ENCODE measurements around the gene TSPEAR. TPM values are rescaled to one million over a fixed set of nuclear protein-coding genes. Genes with fewer than 3 reads are reported as not detected.

Gene TSPEAR
- total and polyA plus RNA-seq, 2 of the 13 experiments (the other 11 are each of a cell fraction or from before 2014, with no cell fraction given) = 0.07 to 0.32 TPM

DNA sequence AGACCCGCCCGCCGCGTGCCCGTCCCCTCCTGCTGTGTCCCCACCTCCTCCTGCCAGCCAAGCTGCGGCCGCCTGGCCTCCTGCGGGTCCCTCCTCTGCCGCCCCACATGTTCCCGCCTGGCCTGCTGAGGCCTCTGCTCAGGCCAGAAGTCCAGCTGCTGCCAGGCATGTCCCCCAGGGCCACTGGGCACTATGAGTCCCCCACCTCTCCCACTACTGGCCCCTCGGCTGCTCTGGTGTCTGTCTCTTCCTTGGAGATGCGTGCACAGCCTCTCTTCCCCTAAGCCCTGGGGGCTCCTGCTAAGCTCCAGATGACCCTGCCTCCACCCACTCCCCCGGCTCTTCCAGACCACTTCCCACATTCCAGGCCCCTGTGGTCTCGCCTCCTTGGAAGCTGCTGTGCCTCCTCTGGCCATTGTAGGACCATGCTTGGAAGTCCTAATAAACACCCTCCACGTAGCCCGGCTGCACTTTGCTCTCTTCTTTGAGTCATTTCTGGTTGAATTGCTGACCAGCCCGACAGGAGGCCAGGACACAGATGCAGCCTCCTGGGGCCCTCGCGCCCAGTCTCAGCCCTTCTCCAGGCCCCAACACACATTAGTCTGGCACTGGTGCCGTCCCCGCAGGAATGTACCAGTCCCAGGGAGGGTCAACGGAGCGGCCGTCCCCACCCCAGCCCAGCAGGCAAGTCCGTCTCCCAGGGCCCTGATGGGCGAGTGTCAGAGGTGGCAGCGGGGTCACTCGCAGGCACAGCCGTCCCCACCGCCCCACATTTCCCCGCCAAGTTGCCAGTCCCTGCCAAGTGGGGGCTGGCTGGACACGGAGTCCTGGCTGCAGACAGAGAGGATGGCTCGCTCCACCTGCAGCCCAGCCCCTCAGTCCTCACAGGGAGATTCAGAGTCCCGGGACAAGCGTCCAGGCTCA, 13.3 kb downstream of the TSPEAR start (continued):
- TF ChIP-seq, protein P1, sequence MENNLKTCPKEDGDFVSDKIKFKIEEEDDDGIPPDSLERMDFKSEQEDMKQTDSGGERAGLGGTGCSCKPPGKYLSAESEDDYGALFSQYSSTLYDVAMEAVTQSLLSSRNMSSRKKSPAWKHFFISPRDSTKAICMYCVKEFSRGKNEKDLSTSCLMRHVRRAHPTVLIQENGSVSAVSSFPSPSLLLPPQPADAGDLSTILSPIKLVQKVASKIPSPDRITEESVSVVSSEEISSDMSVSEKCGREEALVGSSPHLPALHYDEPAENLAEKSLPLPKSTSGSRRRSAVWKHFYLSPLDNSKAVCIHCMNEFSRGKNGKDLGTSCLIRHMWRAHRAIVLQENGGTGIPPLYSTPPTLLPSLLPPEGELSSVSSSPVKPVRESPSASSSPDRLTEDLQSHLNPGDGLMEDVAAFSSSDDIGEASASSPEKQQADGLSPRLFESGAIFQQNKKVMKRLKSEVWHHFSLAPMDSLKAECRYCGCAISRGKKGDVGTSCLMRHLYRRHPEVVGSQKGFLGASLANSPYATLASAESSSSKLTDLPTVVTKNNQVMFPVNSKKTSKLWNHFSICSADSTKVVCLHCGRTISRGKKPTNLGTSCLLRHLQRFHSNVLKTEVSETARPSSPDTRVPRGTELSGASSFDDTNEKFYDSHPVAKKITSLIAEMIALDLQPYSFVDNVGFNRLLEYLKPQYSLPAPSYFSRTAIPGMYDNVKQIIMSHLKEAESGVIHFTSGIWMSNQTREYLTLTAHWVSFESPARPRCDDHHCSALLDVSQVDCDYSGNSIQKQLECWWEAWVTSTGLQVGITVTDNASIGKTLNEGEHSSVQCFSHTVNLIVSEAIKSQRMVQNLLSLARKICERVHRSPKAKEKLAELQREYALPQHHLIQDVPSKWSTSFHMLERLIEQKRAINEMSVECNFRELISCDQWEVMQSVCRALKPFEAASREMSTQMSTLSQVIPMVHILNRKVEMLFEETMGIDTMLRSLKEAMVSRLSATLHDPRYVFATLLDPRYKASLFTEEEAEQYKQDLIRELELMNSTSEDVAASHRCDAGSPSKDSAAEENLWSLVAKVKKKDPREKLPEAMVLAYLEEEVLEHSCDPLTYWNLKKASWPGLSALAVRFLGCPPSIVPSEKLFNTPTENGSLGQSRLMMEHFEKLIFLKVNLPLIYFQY (CRISPR knock-in tag; IDR thresholded peaks at IDR 0.05; ENCODE audit: borderline replicate concordance) = no peak
- TF ChIP-seq ARHGAP35 (CRISPR knock-in tag; IDR thresholded peaks at IDR 0.05; ENCODE audit: borderline replicate concordance) (no peak), KDM2A (CRISPR knock-in tag; IDR thresholded peaks at IDR 0.05; ENCODE audit: borderline replicate concordance, low read depth) (no peak), ZKSCAN8 (CRISPR knock-in tag; IDR thresholded peaks at IDR 0.05; ENCODE audit: borderline replicate concordance) (0 out of 2 replicates have a peak, but pooled peaks have one; percentile 25), SNRNP70 (IDR thresholded peaks at IDR 0.05; ENCODE audit: low read depth, low read length) (no peak), HNRNPLL (IDR thresholded peaks at IDR 0.05; ENCODE audit: low read depth, low read length, poor library complexity, severe bottlenecking) (peak; percentile 40), ZNF839 (CRISPR knock-in tag; IDR thresholded peaks at IDR 0.05; ENCODE audit: borderline replicate concordance) (0 out of 2 replicates have a peak, but pooled peaks have one; percentile 82), CCDC6 (CRISPR knock-in tag; IDR thresholded peaks at IDR 0.05) (no peak), TBL1XR1 (IDR thresholded peaks at IDR 0.05; ENCODE audit: borderline replicate concordance, low read length, partially characterized antibody) (no peak), LCORL (IDR thresholded peaks at IDR 0.05) (no peak), LCORL (CRISPR knock-in tag; IDR thresholded peaks at IDR 0.05) (peak; percentile 33; the same call in 1 of the 2 replicates), GPN1 (CRISPR knock-in tag; IDR thresholded peaks at IDR 0.05; ENCODE audit: borderline replicate concordance) (no peak), ZNF333 (CRISPR knock-in tag; IDR thresholded peaks at IDR 0.05; ENCODE audit: borderline replicate concordance) (0 out of 2 replicates have a peak, but pooled peaks have one; percentile 6), FIP1L1 (IDR thresholded peaks at IDR 0.05; ENCODE audit: borderline replicate concordance, insufficient read depth, low read depth, low read length) (no peak), JDP2 (CRISPR knock-in tag; IDR thresholded peaks at IDR 0.05; ENCODE audit: borderline replicate concordance) (no peak), ZNF101 (CRISPR knock-in tag; IDR thresholded peaks at IDR 0.05; ENCODE audit: borderline replicate concordance, low read depth) (no peak), EEA1 (CRISPR knock-in tag; IDR thresholded peaks at IDR 0.05; ENCODE audit: borderline replicate concordance) (no peak), YEATS2 (CRISPR knock-in tag; IDR thresholded peaks at IDR 0.05; ENCODE audit: borderline replicate concordance) (no peak)
- TF ChIP-seq, protein P2, sequence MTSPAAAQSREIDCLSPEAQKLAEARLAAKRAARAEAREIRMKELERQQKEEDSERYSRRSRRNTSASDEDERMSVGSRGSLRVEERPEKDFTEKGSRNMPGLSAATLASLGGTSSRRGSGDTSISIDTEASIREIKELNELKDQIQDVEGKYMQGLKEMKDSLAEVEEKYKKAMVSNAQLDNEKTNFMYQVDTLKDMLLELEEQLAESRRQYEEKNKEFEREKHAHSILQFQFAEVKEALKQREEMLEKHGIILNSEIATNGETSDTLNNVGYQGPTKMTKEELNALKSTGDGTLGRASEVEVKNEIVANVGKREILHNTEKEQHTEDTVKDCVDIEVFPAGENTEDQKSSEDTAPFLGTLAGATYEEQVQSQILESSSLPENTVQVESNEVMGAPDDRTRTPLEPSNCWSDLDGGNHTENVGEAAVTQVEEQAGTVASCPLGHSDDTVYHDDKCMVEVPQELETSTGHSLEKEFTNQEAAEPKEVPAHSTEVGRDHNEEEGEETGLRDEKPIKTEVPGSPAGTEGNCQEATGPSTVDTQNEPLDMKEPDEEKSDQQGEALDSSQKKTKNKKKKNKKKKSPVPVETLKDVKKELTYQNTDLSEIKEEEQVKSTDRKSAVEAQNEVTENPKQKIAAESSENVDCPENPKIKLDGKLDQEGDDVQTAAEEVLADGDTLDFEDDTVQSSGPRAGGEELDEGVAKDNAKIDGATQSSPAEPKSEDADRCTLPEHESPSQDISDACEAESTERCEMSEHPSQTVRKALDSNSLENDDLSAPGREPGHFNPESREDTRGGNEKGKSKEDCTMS (CRISPR knock-in tag; conservative IDR thresholded peaks at IDR 0.05) = no peak
- TF ChIP-seq, protein P3, sequence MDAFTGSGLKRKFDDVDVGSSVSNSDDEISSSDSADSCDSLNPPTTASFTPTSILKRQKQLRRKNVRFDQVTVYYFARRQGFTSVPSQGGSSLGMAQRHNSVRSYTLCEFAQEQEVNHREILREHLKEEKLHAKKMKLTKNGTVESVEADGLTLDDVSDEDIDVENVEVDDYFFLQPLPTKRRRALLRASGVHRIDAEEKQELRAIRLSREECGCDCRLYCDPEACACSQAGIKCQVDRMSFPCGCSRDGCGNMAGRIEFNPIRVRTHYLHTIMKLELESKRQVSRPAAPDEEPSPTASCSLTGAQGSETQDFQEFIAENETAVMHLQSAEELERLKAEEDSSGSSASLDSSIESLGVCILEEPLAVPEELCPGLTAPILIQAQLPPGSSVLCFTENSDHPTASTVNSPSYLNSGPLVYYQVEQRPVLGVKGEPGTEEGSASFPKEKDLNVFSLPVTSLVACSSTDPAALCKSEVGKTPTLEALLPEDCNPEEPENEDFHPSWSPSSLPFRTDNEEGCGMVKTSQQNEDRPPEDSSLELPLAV (CRISPR knock-in tag; conservative IDR thresholded peaks at IDR 0.05; ENCODE audit: low read depth) = no peak
